Common myeloid progenitor, CD34-positive (primary cell): ENCODE data around the gene TMEM120A.

ENCODE experiments used
- CTCF ChIA-PET: fragments of 350-600 bp; sonication (Branson Sonifier 250); formaldehyde crosslinking; loops from one replicate; lab custom pipeline; 2021; ENCODE audit warnings: antibody characterized with exemption; lab: Charles Lee
- POLR2A ChIA-PET: fragments of 350-600 bp; sonication (Branson Sonifier 250); formaldehyde crosslinking; loops from one replicate; lab custom pipeline; 2021; ENCODE audit warnings: antibody characterized with exemption; lab: Charles Lee
- DNase-seq, 3 donors: peaks; one replicate each; pipeline versions ENCODE4 v3.0.0 to v3.0.0-alpha.2; 2013
- H3K27ac ChIP-seq, 2 experiments: 1 replicate in 1 of 2; 2 replicates in 1 of 2; pipeline ENCODE4 v1.7.0; 2013; ENCODE audit warnings: inconsistent platforms in 2 of 2, low read length in 2 of 2, mild to moderate bottlenecking in 2 of 2, low read depth in 1 of 2, moderate library complexity in 1 of 2; ENCODE audit not compliant: severe bottlenecking in 2 of 2, insufficient read depth in 1 of 2, poor library complexity in 1 of 2
- H3K27me3 ChIP-seq, 5 experiments: replicated peaks in 2 of 5; 1 replicate in 3 of 5; 2 replicates in 2 of 5; pipeline versions ENCODE4 v1.6.1 to v1.7.0; 2013; ENCODE audit warnings: low read length in 4 of 5, mild to moderate bottlenecking in 2 of 5, moderate library complexity in 2 of 5, inconsistent platforms in 1 of 5; ENCODE audit not compliant: insufficient read depth in 5 of 5, control insufficient read depth in 4 of 5
- H3K36me3 ChIP-seq, 4 experiments: 1 replicate in 2 of 4; 2 replicates in 2 of 4; pipeline versions ENCODE4 v1.6.1 to v1.7.0; 2013; ENCODE audit warnings: low read length in 3 of 4, control low read depth in 1 of 4, mild to moderate bottlenecking in 1 of 4; ENCODE audit not compliant: control insufficient read depth in 4 of 4, insufficient read depth in 4 of 4
- H3K4me1 ChIP-seq, 4 experiments: 1 replicate in 3 of 4; 2 replicates in 1 of 4; pipeline versions ENCODE4 v1.6.1 to v1.7.1; 2013; ENCODE audit warnings: low read length in 3 of 4, mild to moderate bottlenecking in 3 of 4, control low read depth in 1 of 4, inconsistent platforms in 1 of 4, moderate library complexity in 1 of 4; ENCODE audit not compliant: control insufficient read depth in 4 of 4, insufficient read depth in 4 of 4; ENCODE audit errors: control extremely low read depth in 1 of 4
- H3K4me3 ChIP-seq, 7 experiments: 1 replicate in 4 of 7; 2 replicates in 3 of 7; pipeline versions ENCODE4 v1.5.1 to v1.7.0; 2013; ENCODE audit warnings: mild to moderate bottlenecking in 7 of 7, low read length in 6 of 7, moderate library complexity in 6 of 7, inconsistent platforms in 2 of 7, low read depth in 2 of 7, control low read depth in 1 of 7; ENCODE audit not compliant: insufficient read depth in 4 of 7, control insufficient read depth in 1 of 7; ENCODE audit errors: extremely low read depth in 1 of 7
- H3K9me3 ChIP-seq, 5 experiments: 1 replicate in 4 of 5; 2 replicates in 1 of 5; pipeline versions ENCODE4 v1.6.1 to v1.7.1; 2013; ENCODE audit warnings: low read length in 4 of 5, mild to moderate bottlenecking in 2 of 5, inconsistent platforms in 1 of 5, low read depth in 1 of 5, moderate library complexity in 1 of 5; ENCODE audit not compliant: control insufficient read depth in 4 of 5, insufficient read depth in 2 of 5; ENCODE audit errors: control extremely low read depth in 1 of 5
- WGBS: methylation state at CpG from one replicate; pipeline ENCODE4 v1.1.5; 2013; ENCODE audit not compliant: insufficient coverage; 5-methylcytosine and 5-hydroxymethylcytosine counted together

The TMEM120A gene

GRCh38 chr7:75944507-75944906 is 49.9 kb downstream of the TMEM120A start:
- ChIA-PET POLR2A (no interaction called here), CTCF (no interaction called here)
- H3K36me3 ChIP-seq = no peaks in the 10 kb centered on the region
- H3K27ac ChIP-seq = no peak overlapping the region
- no peaks in the 10 kb centered on the region for H3K9me3 ChIP-seq
- H3K4me3 ChIP-seq = no peak overlapping the region
- H3K4me1 ChIP-seq = peaks cover 0 to 3% (median under 1%) of the 10 kb centered on the region in 4 experiments
- H3K27me3 ChIP-seq = no peaks in the 10 kb centered on the region
- DNase-seq = no peak
- WGBS = no CpG with 5 or more reads among the region's 1 CpG

GRCh38 chr7:75943864-75944263 is 50.5 kb downstream of the TMEM120A start:
- H3K4me3 ChIP-seq = no peak overlapping the region
- H3K9me3 ChIP-seq = no peaks in the 10 kb centered on the region
- DNase-seq = no peak
- no peaks in the 10 kb centered on the region for H3K36me3 ChIP-seq
- H3K27ac ChIP-seq = no peak overlapping the region
- H3K4me1 ChIP-seq = peaks cover 0 to 3% (median under 1%) of the 10 kb centered on the region in 4 experiments
- no peaks in the 10 kb centered on the region for H3K27me3 ChIP-seq
- 100% methylated on average over 5 of the region's 6 CpGs for WGBS
- ChIA-PET CTCF (no interaction called here), POLR2A (no interaction called here)

- no peaks in the 10 kb centered on the region for H3K9me3 ChIP-seq
- no peaks in the 10 kb centered on the region for H3K36me3 ChIP-seq
- H3K4me1 ChIP-seq = no peaks in the 10 kb centered on the region
- peak overlapping the region in 1 of 2 experiments; percentile 9 for H3K27ac ChIP-seq
- POLR2A ChIA-PET = no interaction called here
- no peak for DNase-seq
- H3K27me3 ChIP-seq = no peaks in the 10 kb centered on the region
- CTCF ChIA-PET = interaction anchor here (0.7 kb wide), 1 partner anchor 16 kb away, joined by 4 read pairs; no protein-coding TSS in a partner anchor
- H3K4me3 ChIP-seq = no peak overlapping the region
- WGBS = 97% methylated on average over 5 of the region's 6 CpGs
Measured at GRCh38 chr7:75938921-75939320, 55.5 kb downstream of the TMEM120A start.

GRCh38 chr7:75937958-75938786 is 56.2 kb downstream of the TMEM120A start:
- H3K4me1 ChIP-seq = no peaks in the 10 kb centered on the region
- ChIA-PET POLR2A (no interaction called here), CTCF (no interaction called here)
- no peak for DNase-seq
- H3K9me3 ChIP-seq = no peaks in the 10 kb centered on the region
- H3K4me3 ChIP-seq = no peak overlapping the region
- 93% methylated on average over 11 of the region's 15 CpGs for WGBS
- H3K27ac ChIP-seq = no peak overlapping the region
- no peaks in the 10 kb centered on the region for H3K36me3 ChIP-seq
- no peaks in the 10 kb centered on the region for H3K27me3 ChIP-seq
